Peyer's patch (tissue), 4 donors: ENCODE results near the gene SHISA6.

Source experiments
- POLR2A ChIP-seq, 2 donors: fragments of 450-650 bp; IDR thresholded peaks; one replicate each; pipeline ENCODE4 v1.5.1; 2017; ENCODE audit warnings: antibody characterized with exemption in 2 of 2, mild to moderate bottlenecking in 2 of 2, moderate library complexity in 2 of 2
- TF ChIP-seq, protein P1 (sequence below), 6 experiments: fragments of 450-650 bp in 4 of 6; fragments of 200-600 bp in 2 of 6; sonication (generic) in 1 of 6; IDR thresholded peaks; one replicate each; pipeline ENCODE4 v1.5.1; 2017 to 2019; ENCODE audit warnings: antibody characterized with exemption in 6 of 6, mild to moderate bottlenecking in 3 of 6, moderate library complexity in 1 of 6

DNA sequence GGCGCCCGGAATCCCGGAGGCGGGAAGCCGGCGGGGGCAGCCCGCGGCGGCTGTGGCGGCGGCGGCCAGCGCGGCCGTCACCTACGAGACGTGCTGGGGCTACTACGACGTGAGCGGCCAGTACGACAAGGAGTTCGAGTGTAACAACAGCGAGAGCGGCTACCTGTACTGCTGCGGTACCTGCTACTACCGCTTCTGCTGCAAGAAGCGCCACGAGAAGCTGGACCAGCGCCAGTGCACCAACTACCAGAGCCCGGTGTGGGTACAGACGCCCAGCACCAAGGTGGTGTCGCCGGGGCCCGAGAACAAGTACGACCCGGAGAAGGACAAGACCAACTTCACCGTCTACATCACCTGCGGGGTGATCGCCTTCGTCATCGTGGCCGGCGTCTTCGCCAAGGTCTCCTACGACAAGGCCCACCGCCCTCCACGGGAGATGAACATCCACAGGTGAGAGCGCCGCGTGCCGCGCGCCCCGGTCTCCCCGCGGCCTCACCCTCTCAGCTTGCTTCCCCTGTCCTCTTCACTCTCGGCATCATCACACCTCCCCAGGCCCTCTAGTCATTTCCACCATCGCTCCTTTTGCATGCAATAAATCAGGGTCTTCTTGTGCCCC, 706 bp downstream of the SHISA6 start:
- TF ChIP-seq, protein P1, sequence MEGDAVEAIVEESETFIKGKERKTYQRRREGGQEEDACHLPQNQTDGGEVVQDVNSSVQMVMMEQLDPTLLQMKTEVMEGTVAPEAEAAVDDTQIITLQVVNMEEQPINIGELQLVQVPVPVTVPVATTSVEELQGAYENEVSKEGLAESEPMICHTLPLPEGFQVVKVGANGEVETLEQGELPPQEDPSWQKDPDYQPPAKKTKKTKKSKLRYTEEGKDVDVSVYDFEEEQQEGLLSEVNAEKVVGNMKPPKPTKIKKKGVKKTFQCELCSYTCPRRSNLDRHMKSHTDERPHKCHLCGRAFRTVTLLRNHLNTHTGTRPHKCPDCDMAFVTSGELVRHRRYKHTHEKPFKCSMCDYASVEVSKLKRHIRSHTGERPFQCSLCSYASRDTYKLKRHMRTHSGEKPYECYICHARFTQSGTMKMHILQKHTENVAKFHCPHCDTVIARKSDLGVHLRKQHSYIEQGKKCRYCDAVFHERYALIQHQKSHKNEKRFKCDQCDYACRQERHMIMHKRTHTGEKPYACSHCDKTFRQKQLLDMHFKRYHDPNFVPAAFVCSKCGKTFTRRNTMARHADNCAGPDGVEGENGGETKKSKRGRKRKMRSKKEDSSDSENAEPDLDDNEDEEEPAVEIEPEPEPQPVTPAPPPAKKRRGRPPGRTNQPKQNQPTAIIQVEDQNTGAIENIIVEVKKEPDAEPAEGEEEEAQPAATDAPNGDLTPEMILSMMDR (IDR thresholded peaks at IDR 0.05) = no peak
- TF ChIP-seq POLR2A (IDR thresholded peaks at IDR 0.05) = no peak
